Measurements from ENCODE around the gene RNF212.

RNF212 gene

GRCh38 chr4:1090465-1091440 lies 22.6 kb downstream of the RNF212 start:
- DNase-seq = peak; percentile 25

- peak; percentile 12 for DNase-seq
Measured at GRCh38 chr4:1090036-1090435, 23.3 kb downstream of the RNF212 start.

GRCh38 chr4:1087371-1087770 lies 26.0 kb downstream of the RNF212 start:
- DNase-seq = no peak

DNA sequence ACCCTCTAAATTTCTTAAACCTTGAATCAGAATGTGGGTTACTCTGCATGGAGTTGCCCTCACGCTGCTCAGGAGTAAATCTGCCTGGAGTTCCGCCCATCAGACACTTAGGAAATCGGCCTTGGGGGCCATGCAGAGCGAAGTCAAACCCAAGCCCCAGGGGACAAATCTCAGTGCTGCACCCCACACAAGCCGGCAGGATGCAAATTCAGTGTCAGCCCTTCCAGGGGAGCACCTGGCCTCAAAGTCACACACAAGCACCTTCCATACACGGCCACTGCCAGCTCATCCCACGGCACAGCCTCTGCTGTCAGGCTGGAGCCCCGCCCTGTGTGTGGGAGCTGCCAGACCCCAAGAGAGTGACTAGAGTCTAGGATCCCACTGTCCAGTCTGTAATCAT lies 27.4 kb downstream of the RNF212 start:
- DNase-seq = no peak

GRCh38 chr4:1085404-1085799 lies 28.0 kb downstream of the RNF212 start:
- no peak for DNase-seq

- no peak for DNase-seq
Measured at GRCh38 chr4:1084796-1085403, 28.5 kb downstream of the RNF212 start.

DNA sequence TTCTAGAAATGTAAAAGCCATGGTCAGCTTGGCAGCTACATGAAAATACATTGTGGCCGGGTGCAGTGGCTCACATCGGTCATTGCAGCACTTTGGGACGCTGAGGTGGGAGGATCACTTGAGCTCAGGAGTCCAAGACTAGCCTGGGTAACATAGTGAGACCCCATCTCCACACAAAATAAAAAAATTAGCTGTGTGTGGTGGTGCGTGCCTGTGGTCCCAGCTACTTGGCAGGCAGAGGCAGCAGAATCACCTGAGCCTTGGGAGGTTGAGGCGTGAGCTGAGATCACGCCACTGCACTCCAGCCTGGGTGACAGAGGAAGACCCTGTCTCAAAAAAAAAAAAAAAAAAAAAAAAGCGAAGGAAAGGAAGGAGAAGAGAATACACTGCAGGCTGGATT lies 29.0 kb downstream of the RNF212 start:
- no peak for DNase-seq

- DNase-seq = no peak
Measured at GRCh38 chr4:1082215-1083182, 30.9 kb downstream of the RNF212 start.

- no peak for DNase-seq
Measured at GRCh38 chr4:1081689-1082040, 31.7 kb downstream of the RNF212 start.

DNA sequence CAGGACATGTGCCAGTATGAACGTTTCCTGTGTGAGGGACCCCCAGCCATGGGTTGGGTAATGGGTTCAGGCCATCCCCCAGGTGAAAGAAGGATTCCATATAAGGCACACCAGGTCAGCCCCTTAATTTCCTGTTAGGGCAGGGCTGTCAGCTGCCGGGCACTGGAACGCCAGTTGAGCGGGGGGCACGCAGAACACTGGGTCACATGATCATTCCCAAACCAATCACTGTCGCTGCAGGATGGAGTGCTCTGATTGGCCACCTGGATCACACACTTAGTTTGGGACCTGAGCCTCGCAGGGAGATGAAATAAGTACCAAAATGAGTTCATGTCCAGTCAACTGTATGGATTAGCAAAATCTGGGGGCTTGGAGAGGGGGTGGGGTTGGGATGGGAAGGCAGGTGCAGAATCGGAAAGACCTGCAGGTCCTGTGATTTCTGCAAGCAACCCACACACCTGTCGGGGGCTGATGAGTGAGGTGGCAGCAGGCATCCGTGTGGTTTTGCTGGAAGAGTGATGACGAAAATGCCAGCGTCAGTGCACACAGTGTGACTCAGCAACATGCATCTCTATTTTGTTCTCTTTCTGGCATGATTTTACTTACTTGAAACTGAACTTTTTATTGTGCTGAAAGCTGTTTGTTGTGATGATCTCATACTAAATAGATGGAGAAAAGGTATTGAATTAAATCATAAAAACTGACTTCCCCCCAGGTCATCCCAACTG lies 32.2 kb downstream of the RNF212 start:
- DNase-seq = peak; percentile 30

- DNase-seq = peak; percentile 22
Measured at GRCh38 chr4:1080432-1080831, 32.9 kb downstream of the RNF212 start.

DNA sequence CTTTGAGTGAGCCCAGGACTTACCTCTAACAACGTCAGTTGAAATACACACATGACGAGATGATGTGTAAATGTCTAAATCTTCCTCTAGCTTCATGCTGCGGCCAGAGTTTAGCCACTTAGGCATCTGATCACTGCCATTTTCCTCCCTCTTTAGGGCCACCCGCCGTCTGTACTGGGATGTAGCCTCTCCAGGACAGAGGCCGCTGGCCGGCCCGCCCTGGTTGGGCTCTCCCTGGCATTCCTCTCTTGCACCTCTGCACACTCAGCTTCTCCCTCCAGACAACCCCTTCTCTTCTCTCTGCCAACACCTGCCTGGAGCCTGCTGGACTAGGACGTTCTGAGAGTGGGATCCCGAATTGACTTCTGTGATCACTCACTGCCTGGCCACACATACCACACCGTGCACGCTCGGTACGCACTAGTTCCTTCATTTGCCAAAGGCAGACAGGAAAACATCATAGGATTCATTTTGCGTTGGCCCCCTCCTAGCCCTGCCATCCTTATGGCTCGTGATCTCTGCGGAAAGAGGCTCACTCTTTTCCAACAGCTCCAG lies 33.6 kb downstream of the RNF212 start:
- peak; percentile 40 for DNase-seq

DNA sequence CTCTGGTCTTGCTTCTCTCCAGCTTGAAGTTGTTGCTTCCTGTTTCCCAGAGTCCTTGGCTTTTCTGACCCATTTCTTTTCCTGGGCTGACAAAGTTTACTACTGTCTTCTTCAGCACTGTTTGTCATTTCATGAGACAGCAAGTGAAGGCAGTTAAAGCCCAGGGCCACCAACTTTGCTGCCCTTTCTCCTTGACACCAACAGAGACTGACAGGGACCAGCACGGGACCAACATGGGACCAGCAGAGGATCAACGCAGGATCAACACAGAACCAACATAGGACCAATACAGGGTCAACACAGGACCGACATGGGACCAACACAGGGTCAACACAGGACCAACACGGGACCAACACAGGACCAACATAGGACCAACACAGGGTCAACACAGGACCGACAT lies 34.9 kb downstream of the RNF212 start:
- no peak for DNase-seq

GRCh38 chr4:1077711-1078477 lies 35.5 kb downstream of the RNF212 start:
- DNase-seq = peak; percentile 22

GRCh38 chr4:1075809-1076699 lies 37.3 kb downstream of the RNF212 start:
- no peak for DNase-seq

GRCh38 chr4:1075225-1075624 lies 38.1 kb downstream of the RNF212 start:
- DNase-seq = no peak

- no peak for DNase-seq
Measured at GRCh38 chr4:1074077-1074476, 39.3 kb downstream of the RNF212 start.

GRCh38 chr4:1072830-1073446 lies 40.4 kb downstream of the RNF212 start:
- DNase-seq = peak; percentile 77

DNA sequence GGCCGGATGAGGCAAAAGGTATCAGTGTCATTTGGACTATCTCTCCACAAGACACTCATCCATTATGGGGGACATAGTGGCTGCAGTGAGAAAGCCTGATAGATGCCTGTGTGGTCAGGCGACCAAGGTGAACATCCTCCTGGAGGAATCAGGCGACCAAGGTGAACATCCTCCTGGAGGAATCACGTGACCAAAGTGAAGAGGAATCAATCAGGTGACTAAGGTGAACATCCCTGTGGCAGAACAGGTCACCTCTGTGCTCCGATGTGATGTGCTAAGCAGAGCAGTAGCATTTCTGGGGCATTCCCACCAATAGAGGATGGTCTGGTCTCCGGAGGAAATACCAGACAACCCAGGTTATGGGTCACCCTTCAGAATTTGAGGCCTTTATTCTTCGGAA lies 44.0 kb downstream of the RNF212 start:
- no peak for DNase-seq

DNA sequence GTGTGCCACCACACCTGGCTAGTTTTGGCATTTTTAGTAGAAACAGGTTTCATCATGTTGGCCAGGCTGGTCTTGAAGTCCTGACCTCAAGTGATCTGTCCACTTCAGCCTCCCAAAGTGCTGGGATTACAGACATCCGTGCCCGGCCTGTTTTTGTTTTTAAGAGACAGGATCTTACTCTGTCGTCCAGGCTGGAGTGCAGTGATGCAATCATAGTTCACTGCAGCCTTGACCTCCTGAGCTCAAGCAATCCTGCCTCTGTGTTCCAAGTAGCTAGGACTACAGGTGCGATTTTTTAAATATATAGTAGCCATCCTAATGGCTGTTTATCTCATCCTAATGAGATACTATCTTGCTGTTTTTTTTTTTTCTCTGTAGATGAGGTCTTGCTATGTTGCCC lies 47.6 kb downstream of the RNF212 start:
- no peak for DNase-seq

All from islet precursor cell (in vitro differentiated cells).